HEK293 (cell line): ENCODE data around the gene SLC6A6.

Source experiments
- CTCF ChIA-PET: fragments of 350-600 bp; formaldehyde crosslinking; extraction: SDS; loops from one replicate; lab custom pipeline; 2021; ENCODE audit warnings: antibody characterized with exemption; lab: Yijun Ruan, JAX
- POLR2A ChIA-PET: fragments of 300-600 bp; formaldehyde crosslinking; extraction: SDS; loops from one replicate; lab custom pipeline; 2020; ENCODE audit warnings: antibody characterized with exemption, inconsistent platforms; lab: Yijun Ruan, JAX
- H3K27ac ChIP-seq: fragments of 200-500 bp; sonication (Bioruptor generic); 2 replicates; pipeline ENCODE4 v1.5.1; 2014; ENCODE audit warnings: low read depth, low read length, control low read depth, inconsistent platforms; ENCODE audit errors: extremely low read depth
- H3K36me3 ChIP-seq, 2 experiments: fragments of 200-500 bp in 1 of 2; sonication (Bioruptor generic) in 1 of 2; 1 replicate in 1 of 2; 2 replicates in 1 of 2; pipeline ENCODE4 v1.5.1; 2014 to 2017; ENCODE audit warnings: inconsistent platforms in 2 of 2, low read length in 2 of 2; ENCODE audit not compliant: control insufficient read depth in 2 of 2, insufficient read depth in 1 of 2
- H3K4me1 ChIP-seq: fragments of 200-500 bp; sonication (Bioruptor generic); 2 replicates; pipeline ENCODE4 v1.5.1; 2014; ENCODE audit warnings: mild to moderate bottlenecking, low read length, inconsistent platforms; ENCODE audit not compliant: control insufficient read depth, insufficient read depth
- H3K4me3 ChIP-seq: 2 replicates; pipeline ENCODE4 v1.5.1; 2011; ENCODE audit warnings: low read depth, mild to moderate bottlenecking, control low read depth, low read length, moderate library complexity
- H3K9me3 ChIP-seq: fragments of 200-500 bp; sonication (Bioruptor generic); 2 replicates; pipeline ENCODE4 v1.5.1; 2014; ENCODE audit warnings: low read depth, low read length, inconsistent platforms; ENCODE audit not compliant: control insufficient read depth, insufficient read depth
- BCL11B ChIP-seq: fragments of 450-650 bp; formaldehyde crosslinking; IDR thresholded peaks from 2 replicates; pipeline ENCODE4 v1.5.1; 2016; ENCODE audit warnings: low read depth, missing biosample characterization, missing genetic modification characterization
- GLI2 ChIP-seq: fragments of 450-650 bp; formaldehyde crosslinking; IDR thresholded peaks from 2 replicates; pipeline ENCODE4; 2017; ENCODE audit warnings: missing biosample characterization, missing genetic modification characterization, low read depth, borderline replicate concordance
- GLI4 ChIP-seq: fragments of 450-650 bp; formaldehyde crosslinking; IDR thresholded peaks from 2 replicates; pipeline ENCODE4 v1.5.1; 2016; ENCODE audit warnings: missing biosample characterization, missing genetic modification characterization
- KLF17 ChIP-seq: fragments of 450-650 bp; formaldehyde crosslinking; IDR thresholded peaks from 2 replicates; pipeline ENCODE4 v1.5.1; 2016; ENCODE audit warnings: missing biosample characterization, missing genetic modification characterization
- KLF9 ChIP-seq: fragments of 450-650 bp; formaldehyde crosslinking; IDR thresholded peaks from 2 replicates; pipeline ENCODE4 v1.5.1; 2016; ENCODE audit warnings: missing biosample characterization, missing genetic modification characterization, low read depth
- MYNN ChIP-seq: fragments of 450-650 bp; formaldehyde crosslinking; IDR thresholded peaks from 2 replicates; pipeline ENCODE4 v1.5.1; 2016; ENCODE audit warnings: missing biosample characterization, missing genetic modification characterization, borderline replicate concordance
- PRDM10 ChIP-seq: fragments of 450-650 bp; formaldehyde crosslinking; IDR thresholded peaks from 2 replicates; pipeline ENCODE4 v1.5.1; 2016; ENCODE audit warnings: missing biosample characterization, missing genetic modification characterization
- ZBTB1 ChIP-seq: fragments of 450-650 bp; formaldehyde crosslinking; IDR thresholded peaks from 2 replicates; pipeline ENCODE4 v1.5.1; 2016; ENCODE audit warnings: missing biosample characterization, missing genetic modification characterization
- ZBTB17 ChIP-seq: fragments of 450-650 bp; formaldehyde crosslinking; IDR thresholded peaks from 2 replicates; pipeline ENCODE4 v1.5.1; 2016; ENCODE audit warnings: missing biosample characterization, missing genetic modification characterization
- ZEB2 ChIP-seq: fragments of 450-650 bp; formaldehyde crosslinking; IDR thresholded peaks from 2 replicates; pipeline ENCODE4 v1.5.1; 2016; ENCODE audit warnings: missing biosample characterization, missing genetic modification characterization
- ZNF140 ChIP-seq: fragments of 450-650 bp; formaldehyde crosslinking; IDR thresholded peaks from 2 replicates; pipeline ENCODE4 v1.5.1; 2016; ENCODE audit warnings: missing biosample characterization, missing genetic modification characterization
- ZNF169 ChIP-seq: fragments of 450-650 bp; formaldehyde crosslinking; IDR thresholded peaks from 2 replicates; pipeline ENCODE4 v1.5.1; 2016; ENCODE audit warnings: missing biosample characterization, missing genetic modification characterization
- ZNF211 ChIP-seq: fragments of 450-650 bp; formaldehyde crosslinking; IDR thresholded peaks from 2 replicates; pipeline ENCODE4 v1.5.1; 2016; ENCODE audit warnings: low read depth, missing biosample characterization, missing genetic modification characterization
- ZNF26 ChIP-seq: fragments of 450-650 bp; formaldehyde crosslinking; IDR thresholded peaks from 2 replicates; pipeline ENCODE4 v1.5.1; 2016; ENCODE audit warnings: missing biosample characterization, missing genetic modification characterization
- ZNF280D ChIP-seq: fragments of 450-650 bp; formaldehyde crosslinking; IDR thresholded peaks from 2 replicates; pipeline ENCODE4 v1.5.1; 2016; ENCODE audit warnings: missing biosample characterization, missing genetic modification characterization
- ZNF311 ChIP-seq: fragments of 450-650 bp; formaldehyde crosslinking; IDR thresholded peaks from 2 replicates; pipeline ENCODE4 v1.5.1; 2017; ENCODE audit warnings: missing biosample characterization, missing genetic modification characterization, borderline replicate concordance
- ZNF341 ChIP-seq: fragments of 450-650 bp; formaldehyde crosslinking; IDR thresholded peaks from 2 replicates; pipeline ENCODE4; 2016; ENCODE audit warnings: low read depth, missing biosample characterization, missing genetic modification characterization
- ZNF639 ChIP-seq: fragments of 450-650 bp; formaldehyde crosslinking; IDR thresholded peaks from 2 replicates; pipeline ENCODE4 v1.5.1; 2016; ENCODE audit warnings: missing biosample characterization, missing genetic modification characterization
- ZNF658 ChIP-seq: fragments of 450-650 bp; formaldehyde crosslinking; IDR thresholded peaks from 2 replicates; pipeline ENCODE4; 2016; ENCODE audit warnings: missing biosample characterization, missing genetic modification characterization
- ZNF704 ChIP-seq: fragments of 450-650 bp; formaldehyde crosslinking; IDR thresholded peaks from 2 replicates; pipeline ENCODE4 v1.5.1; 2016; ENCODE audit warnings: missing biosample characterization, missing genetic modification characterization
- ZSCAN18 ChIP-seq: fragments of 450-650 bp; formaldehyde crosslinking; IDR thresholded peaks from 2 replicates; pipeline ENCODE4 v1.5.1; 2016; ENCODE audit warnings: missing biosample characterization, missing genetic modification characterization

SLC6A6 gene

GRCh38 chr3:14489641-14490040, 87.2 kb downstream of the SLC6A6 start:
- H3K36me3 ChIP-seq = peaks cover 0 to 6% of the 10 kb centered on the region in 2 experiments; a peak in 2 of 3 replicates
- ChIA-PET CTCF (interaction anchor here (1.3 kb wide), 1 partner anchor 228 kb away, joined by 5 read pairs; no protein-coding TSS in a partner anchor), POLR2A (interaction anchor here (1.1 kb wide), 1 partner anchor 10 kb away, joined by 3 read pairs; no protein-coding TSS in a partner anchor)
- H3K27ac ChIP-seq = no peak overlapping the region
- no peak overlapping the region for H3K4me3 ChIP-seq
- TF ChIP-seq MYNN (tag by site-specific recombination) (no peak), ZNF704 (tag by site-specific recombination) (no peak), GLI2 (tag by site-specific recombination) (no peak), ZNF658 (tag by site-specific recombination) (no peak), BCL11B (no peak), ZSCAN18 (tag by site-specific recombination) (no peak), KLF9 (tag by site-specific recombination) (no peak), GLI4 (no peak), ZBTB17 (tag by site-specific recombination) (no peak)
- H3K9me3 ChIP-seq = no peaks in the 10 kb centered on the region
- H3K4me1 ChIP-seq = no peaks in the 10 kb centered on the region

GRCh38 chr3:14490255-14490654, 87.8 kb downstream of the SLC6A6 start:
- H3K27ac ChIP-seq = no peak overlapping the region
- TF ChIP-seq ZBTB1 = no peak
- TF ChIP-seq ZNF169 (tag by site-specific recombination) = no peak
- no peak for TF ChIP-seq ZNF341 (tag by site-specific recombination)
- no peak for TF ChIP-seq ZNF280D
- TF ChIP-seq ZNF311 = no peak
- no peak for TF ChIP-seq ZNF639 (tag by site-specific recombination)
- TF ChIP-seq ZBTB17 (tag by site-specific recombination) = no peak
- TF ChIP-seq ZNF140 (tag by site-specific recombination) = no peak
- no peak for TF ChIP-seq ZNF211 (tag by site-specific recombination)
- no peak for TF ChIP-seq ZEB2
- no peak for TF ChIP-seq KLF17 (tag by site-specific recombination)
- TF ChIP-seq PRDM10 (tag by site-specific recombination) = no peak
- TF ChIP-seq ZNF26 = no peak
- peaks cover 0 to 4% of the 10 kb centered on the region in 2 experiments; a peak in 1 of 3 replicates for H3K36me3 ChIP-seq
- no peaks in the 10 kb centered on the region for H3K4me1 ChIP-seq
- H3K9me3 ChIP-seq = no peaks in the 10 kb centered on the region
- CTCF ChIA-PET = interaction anchor here (0.5 to 1.5 kb wide), 2 partner anchors 161 to 162 kb away, joined by 6 read pairs; no protein-coding TSS in a partner anchor
- POLR2A ChIA-PET = no interaction called here
- H3K4me3 ChIP-seq = no peak overlapping the region
